RWPE2 (cell line): ENCODE data around the gene PEX14.

Experiments used
- ATAC-seq: fragments of 200-7000 bp; cut with Tn5 transposase; 3 replicates; pipeline ENCODE4 v1.9.1; 2021; ENCODE audit warnings: low read depth
- DNase-seq: peaks from one replicate; pipeline ENCODE4 v3.0.0-alpha.2; 2020; ENCODE audit warnings: low spot score
- H3K27ac ChIP-seq: fragments of 450-650 bp; 2 replicates; pipeline ENCODE4 v1.5.1; 2017; ENCODE audit warnings: mild to moderate bottlenecking; ENCODE audit not compliant: poor library complexity, severe bottlenecking
- H3K27me3 ChIP-seq: fragments of 250-450 bp; sonication (Bioruptor Pico); 2 replicates; pipeline ENCODE4 v1.5.1; 2021; ENCODE audit warnings: mild to moderate bottlenecking, moderate library complexity; ENCODE audit not compliant: insufficient read depth, poor library complexity, severe bottlenecking
- H3K36me3 ChIP-seq: fragments of 250-450 bp; sonication (Bioruptor Pico); 2 replicates; pipeline ENCODE4 v1.5.1; 2020; ENCODE audit warnings: low read depth, mild to moderate bottlenecking, moderate library complexity
- H3K4me1 ChIP-seq: fragments of 250-450 bp; sonication (Bioruptor Pico); 2 replicates; pipeline ENCODE4 v1.5.1; 2021; ENCODE audit warnings: mild to moderate bottlenecking, moderate library complexity; ENCODE audit not compliant: insufficient read depth, poor library complexity, severe bottlenecking
- H3K4me3 ChIP-seq: fragments of 250-450 bp; sonication (Bioruptor Pico); 2 replicates; pipeline ENCODE4 v1.5.1; 2021; ENCODE audit warnings: mild to moderate bottlenecking, moderate library complexity; ENCODE audit not compliant: severe bottlenecking
- H3K9me3 ChIP-seq: fragments of 250-450 bp; sonication (Bioruptor Pico); 2 replicates; pipeline ENCODE4 v1.5.1; 2021; ENCODE audit warnings: mild to moderate bottlenecking, moderate library complexity; ENCODE audit not compliant: severe bottlenecking
- TF ChIP-seq, protein P1 (sequence below): fragments of 450-650 bp; IDR thresholded peaks from one replicate; pipeline ENCODE4 v1.5.1; 2017; ENCODE audit warnings: mild to moderate bottlenecking, moderate library complexity; ENCODE audit not compliant: poor library complexity, severe bottlenecking

Gene PEX14

GRCh38 chr1:10541286-10541685 lies 66.5 kb downstream of the PEX14 start:
- ATAC-seq (no peak), DNase-seq (no peak)
- H3K36me3 ChIP-seq = peaks cover 15% of the 10 kb centered on the region
- H3K27me3 ChIP-seq = no peaks in the 10 kb centered on the region
- H3K4me1 ChIP-seq = no peaks in the 10 kb centered on the region
- no peaks in the 10 kb centered on the region for H3K9me3 ChIP-seq
- TF ChIP-seq, protein P1, sequence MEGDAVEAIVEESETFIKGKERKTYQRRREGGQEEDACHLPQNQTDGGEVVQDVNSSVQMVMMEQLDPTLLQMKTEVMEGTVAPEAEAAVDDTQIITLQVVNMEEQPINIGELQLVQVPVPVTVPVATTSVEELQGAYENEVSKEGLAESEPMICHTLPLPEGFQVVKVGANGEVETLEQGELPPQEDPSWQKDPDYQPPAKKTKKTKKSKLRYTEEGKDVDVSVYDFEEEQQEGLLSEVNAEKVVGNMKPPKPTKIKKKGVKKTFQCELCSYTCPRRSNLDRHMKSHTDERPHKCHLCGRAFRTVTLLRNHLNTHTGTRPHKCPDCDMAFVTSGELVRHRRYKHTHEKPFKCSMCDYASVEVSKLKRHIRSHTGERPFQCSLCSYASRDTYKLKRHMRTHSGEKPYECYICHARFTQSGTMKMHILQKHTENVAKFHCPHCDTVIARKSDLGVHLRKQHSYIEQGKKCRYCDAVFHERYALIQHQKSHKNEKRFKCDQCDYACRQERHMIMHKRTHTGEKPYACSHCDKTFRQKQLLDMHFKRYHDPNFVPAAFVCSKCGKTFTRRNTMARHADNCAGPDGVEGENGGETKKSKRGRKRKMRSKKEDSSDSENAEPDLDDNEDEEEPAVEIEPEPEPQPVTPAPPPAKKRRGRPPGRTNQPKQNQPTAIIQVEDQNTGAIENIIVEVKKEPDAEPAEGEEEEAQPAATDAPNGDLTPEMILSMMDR = no peak
- no peak overlapping the region for H3K4me3 ChIP-seq
- H3K27ac ChIP-seq = no peak overlapping the region

DNA sequence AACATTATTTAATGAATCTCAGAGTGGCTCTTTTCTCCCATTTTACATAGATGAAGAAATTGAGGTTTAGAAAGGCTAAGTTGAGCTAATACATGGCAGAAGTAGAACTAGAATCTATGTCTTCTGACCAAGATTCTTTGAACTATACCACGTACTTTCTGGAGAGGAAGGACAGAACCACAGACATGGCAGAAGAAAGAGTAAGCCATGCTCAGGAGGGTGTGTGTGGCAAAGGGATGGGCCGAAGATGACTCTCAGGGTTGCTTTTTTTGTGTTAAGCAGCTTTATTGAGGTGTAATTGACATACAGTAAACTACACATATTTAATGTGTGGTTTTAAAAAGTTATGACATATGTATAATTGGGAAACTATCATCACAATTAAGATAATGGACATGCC lies 69.5 kb downstream of the PEX14 start:
- TF ChIP-seq, protein P1 = no peak
- H3K27ac ChIP-seq = no peak overlapping the region
- H3K9me3 ChIP-seq = no peaks in the 10 kb centered on the region
- no peak overlapping the region for H3K4me3 ChIP-seq
- peaks cover 8% of the 10 kb centered on the region for H3K36me3 ChIP-seq
- ATAC-seq = no peak
- DNase-seq = no peak
- no peaks in the 10 kb centered on the region for H3K4me1 ChIP-seq
- H3K27me3 ChIP-seq = no peaks in the 10 kb centered on the region

DNA sequence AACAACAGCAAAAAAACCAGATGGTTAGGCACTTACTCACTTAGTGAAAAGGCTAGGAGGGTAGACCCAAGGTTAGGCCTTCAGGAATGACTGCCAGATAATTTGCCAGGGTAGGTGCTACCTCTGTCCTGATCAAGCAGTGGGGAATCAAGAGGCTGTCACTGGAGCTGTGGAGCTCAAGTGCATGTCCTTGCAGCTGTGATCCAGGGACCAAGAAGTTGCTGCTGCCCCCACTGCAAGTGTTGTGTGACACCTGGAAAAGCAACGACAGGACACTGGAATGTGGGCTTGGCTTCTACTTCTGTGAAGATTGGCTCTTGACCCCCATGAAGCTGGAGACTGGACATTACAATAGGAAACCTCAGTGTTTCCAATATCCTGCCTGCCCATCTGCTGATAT lies 72.1 kb downstream of the PEX14 start:
- DNase-seq = no peak
- no peaks in the 10 kb centered on the region for H3K27me3 ChIP-seq
- ATAC-seq = no peak
- H3K36me3 ChIP-seq = peaks cover 5% of the 10 kb centered on the region; the same call in 1 of the 2 replicates
- no peak overlapping the region for H3K27ac ChIP-seq
- H3K4me3 ChIP-seq = no peak overlapping the region
- H3K4me1 ChIP-seq = no peaks in the 10 kb centered on the region
- TF ChIP-seq, protein P1 = no peak
- no peaks in the 10 kb centered on the region for H3K9me3 ChIP-seq

DNA sequence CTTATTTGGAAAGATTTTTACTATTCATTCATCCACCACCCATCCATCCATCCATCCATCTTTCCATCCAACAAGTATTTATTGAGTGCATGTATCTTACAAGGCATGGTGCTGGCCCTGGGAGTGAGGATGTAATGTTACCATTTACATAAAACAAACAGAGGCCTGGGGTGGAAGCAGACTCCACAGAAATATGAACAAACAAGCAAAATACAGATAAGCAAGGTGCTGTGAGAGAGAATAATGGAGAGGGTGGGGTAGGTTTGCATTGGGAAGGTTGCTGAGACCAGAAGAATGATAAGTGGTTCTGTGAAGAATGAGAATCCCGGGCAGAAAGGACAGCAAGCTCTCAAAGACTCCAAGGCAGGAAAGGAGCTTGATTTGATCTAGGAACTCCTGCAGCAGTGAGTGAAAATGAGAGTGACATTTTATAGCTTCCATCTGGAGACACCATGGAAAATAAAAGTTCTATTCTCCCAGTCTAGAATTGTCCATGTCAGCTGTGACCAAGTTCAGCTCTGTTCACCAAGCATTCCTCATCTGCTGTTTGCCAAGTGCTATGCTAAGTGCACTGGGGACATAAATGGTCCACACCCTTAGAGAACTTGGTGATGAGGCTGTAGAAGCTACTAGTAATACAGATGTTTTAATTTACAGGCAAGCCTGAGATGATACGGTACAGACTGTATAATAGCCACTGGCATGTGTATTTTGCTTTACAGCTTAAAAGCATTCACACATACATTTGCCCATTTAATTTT lies 75.3 kb downstream of the PEX14 start:
- Histone ChIP-seq H3K36me3 (peaks cover 2% of the 10 kb centered on the region; the same call in 1 of the 2 replicates), H3K27ac (no peak overlapping the region), H3K4me1 (no peaks in the 10 kb centered on the region), H3K27me3 (no peaks in the 10 kb centered on the region), H3K9me3 (no peaks in the 10 kb centered on the region), H3K4me3 (no peak overlapping the region)
- ATAC-seq = no peak
- no peak for DNase-seq
- TF ChIP-seq, protein P1 = no peak

GRCh38 chr1:10553118-10553517 lies 78.4 kb downstream of the PEX14 start:
- no peaks in the 10 kb centered on the region for H3K36me3 ChIP-seq
- H3K4me3 ChIP-seq = no peak overlapping the region
- no peak overlapping the region for H3K27ac ChIP-seq
- no peak for DNase-seq
- H3K4me1 ChIP-seq = peaks cover 3% of the 10 kb centered on the region
- no peak for ATAC-seq
- TF ChIP-seq, protein P1 = no peak
- no peaks in the 10 kb centered on the region for H3K9me3 ChIP-seq
- no peaks in the 10 kb centered on the region for H3K27me3 ChIP-seq
